Panc1 (cell line): ENCODE results near the gene MIOX. TPM values are rescaled to one million over a fixed set of nuclear protein-coding genes. Genes with fewer than 3 reads are reported as not detected.

Experiments used
- ATAC-seq: fragments of 200-7000 bp; cut with Tn5 transposase; 2 replicates; pipeline ENCODE4 v1.9.1; 2020; ENCODE audit warnings: mild to moderate bottlenecking, moderate library complexity
- BruUV-seq: library from RNA; stranded (reverse); fragments of 400-500 nt; replicated peaks from 2 replicates; lab custom pipeline; 2021; lab: Mats Ljungman, UMichigan
- CTCF ChIA-PET: fragments of 300-600 bp; sonication (Branson Sonifier 250); formaldehyde crosslinking; loops from one replicate; lab custom pipeline; 2022; ENCODE audit warnings: antibody characterized with exemption; lab: Charles Lee
- POLR2A ChIA-PET: fragments of 300-600 bp; sonication (Branson Sonifier 250); formaldehyde crosslinking; loops from one replicate; lab custom pipeline; 2022; ENCODE audit warnings: antibody characterized with exemption; lab: Charles Lee
- DNase-seq: peaks from one replicate; pipeline ENCODE4 v3.0.0-alpha.2; 2010; ENCODE audit warnings: low read depth, low spot score
- H3K27ac ChIP-seq: 2 replicates; pipeline ENCODE4 v1.5.1; 2011; ENCODE audit warnings: mild to moderate bottlenecking, low read length, inconsistent platforms
- H3K27me3 ChIP-seq: fragments of 200-500 bp; sonication (Bioruptor generic); 2 replicates; pipeline ENCODE4 v1.6.0; 2014; ENCODE audit warnings: low read length, inconsistent platforms; ENCODE audit not compliant: control insufficient read depth, insufficient read depth
- H3K36me3 ChIP-seq: fragments of 200-500 bp; sonication (Bioruptor generic); 2 replicates; pipeline ENCODE4 v1.5.1; 2014; ENCODE audit warnings: inconsistent platforms, mild to moderate bottlenecking, low read length, moderate library complexity; ENCODE audit not compliant: control insufficient read depth, insufficient read depth
- H3K4me1 ChIP-seq: 2 replicates; pipeline ENCODE4 v1.5.1; 2011; ENCODE audit warnings: inconsistent platforms, mild to moderate bottlenecking, low read length, moderate library complexity; ENCODE audit not compliant: control insufficient read depth, insufficient read depth
- H3K4me3 ChIP-seq, 2 experiments: 2 replicates each; pipeline ENCODE4 v1.5.1; 2011 to 2012; ENCODE audit warnings: low read depth in 2 of 2, low read length in 2 of 2, mild to moderate bottlenecking in 2 of 2, inconsistent platforms in 1 of 2, moderate library complexity in 1 of 2
- H3K9me3 ChIP-seq: fragments of 200-500 bp; sonication (Bioruptor generic); 2 replicates; pipeline ENCODE4 v1.5.1; 2014; ENCODE audit warnings: low read depth, mild to moderate bottlenecking, inconsistent platforms, low read length, moderate library complexity; ENCODE audit not compliant: control insufficient read depth, insufficient read depth
- POLR2AphosphoS5 ChIP-seq: IDR thresholded peaks from 2 replicates; pipeline ENCODE4 v1.6.1; 2012; ENCODE audit warnings: mild to moderate bottlenecking, low read depth, low read length, moderate library complexity
- SIN3A ChIP-seq: IDR thresholded peaks from 2 replicates; pipeline ENCODE4 v1.6.1; 2012; ENCODE audit warnings: low read depth, mild to moderate bottlenecking, low read length, moderate library complexity, borderline replicate concordance; ENCODE audit not compliant: insufficient read depth
- TCF7L2 ChIP-seq: IDR thresholded peaks from 2 replicates; pipeline ENCODE4 v1.6.1; 2011; ENCODE audit warnings: mild to moderate bottlenecking, low read depth, low read length, inconsistent platforms
- in situ Hi-C: cut with HindIII; loops from 2 replicates; pipeline ENCODE4 v1.10.0; 2016; ENCODE audit warnings: low sequenced_read_pairs, low pct_unique_long_range_greater_than_20kb
- intact Hi-C: fragments of 100-400 bp; cut with micrococcal nuclease; formaldehyde crosslinking; loops from one replicate; pipeline ENCODE4 v1.10.0; 2022; ENCODE audit not compliant: unreplicated experiment
- total RNA-seq: library from RNA; stranded (reverse); gene quantifications from one replicate; pipeline ENCODE4 v1.2.1, GENCODE V29; 2021; ENCODE audit not compliant: unreplicated experiment
- TF ChIP-seq, protein P1 (sequence below), 2 experiments: IDR thresholded peaks; 2 replicates each; pipeline ENCODE4 v1.6.1; 2011 to 2012; ENCODE audit warnings: low read depth in 2 of 2, control low read depth in 1 of 2, low read length in 1 of 2, mild to moderate bottlenecking in 1 of 2, moderate library complexity in 1 of 2; ENCODE audit not compliant: insufficient read depth in 1 of 2
- TF ChIP-seq, protein P2 (sequence below): fragments of 450-650 bp; IDR thresholded peaks from 2 replicates; pipeline ENCODE4 v1.5.1; 2017; ENCODE audit warnings: mild to moderate bottlenecking

Gene MIOX
- total RNA-seq, 1 experiment from 2014 or later = 0.23 TPM

DNA sequence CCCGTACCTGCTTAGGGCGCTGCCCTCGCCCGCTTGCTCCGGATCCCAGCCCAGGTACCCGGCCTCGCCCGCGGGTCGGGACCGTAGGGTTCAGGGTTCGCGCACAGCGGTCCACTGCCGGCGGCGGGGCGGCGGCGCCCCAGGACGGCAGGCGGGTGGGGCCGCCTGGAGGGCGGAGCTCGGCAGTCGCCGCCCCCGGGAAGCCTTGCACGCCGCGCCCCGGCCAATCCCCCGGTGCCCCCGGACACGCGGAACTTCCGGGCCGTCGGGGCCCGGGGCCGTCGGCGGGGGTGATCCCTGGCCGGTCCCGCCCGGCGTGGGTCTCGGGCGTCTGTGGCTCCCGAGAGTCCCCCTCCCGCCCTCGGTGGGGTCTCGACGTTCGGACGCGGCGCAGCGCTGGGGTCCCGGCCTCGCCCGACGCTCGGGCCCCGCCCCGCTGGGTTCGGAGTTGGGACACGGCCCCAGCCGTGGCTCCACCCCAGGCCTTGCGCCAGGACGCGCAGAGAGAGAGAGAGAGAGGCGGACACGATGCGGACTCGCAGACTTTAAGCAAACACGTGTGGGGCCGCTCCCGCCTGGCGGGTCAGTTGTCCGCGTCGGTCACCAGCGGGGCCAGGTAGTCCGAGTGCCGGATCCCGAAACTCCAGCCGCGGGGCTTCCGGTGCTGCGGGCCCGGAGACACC lies 43.4 kb downstream of the MIOX start, which contains the start of gene TYMP:
Gene TYMP, minus strand, starts transcription at position 116 of the 683 bp plus-strand sequence. CDS start 303 bp downstream, outside the sequence.
- H3K36me3 ChIP-seq = no peaks in the 10 kb centered on the region; the same call in 1 of the 2 replicates
- ChIA-PET POLR2A (no interaction called here), CTCF (no interaction called here)
- in situ Hi-C loops = no loop called here
- peaks cover 7% of the 10 kb centered on the region for H3K4me1 ChIP-seq
- H3K27me3 ChIP-seq = no peaks in the 10 kb centered on the region
- TF ChIP-seq SIN3A (no peak; the same call in 1 of the 2 replicates), POLR2AphosphoS5 (peak; percentile 24), TCF7L2 (no peak)
- TF ChIP-seq, protein P1, sequence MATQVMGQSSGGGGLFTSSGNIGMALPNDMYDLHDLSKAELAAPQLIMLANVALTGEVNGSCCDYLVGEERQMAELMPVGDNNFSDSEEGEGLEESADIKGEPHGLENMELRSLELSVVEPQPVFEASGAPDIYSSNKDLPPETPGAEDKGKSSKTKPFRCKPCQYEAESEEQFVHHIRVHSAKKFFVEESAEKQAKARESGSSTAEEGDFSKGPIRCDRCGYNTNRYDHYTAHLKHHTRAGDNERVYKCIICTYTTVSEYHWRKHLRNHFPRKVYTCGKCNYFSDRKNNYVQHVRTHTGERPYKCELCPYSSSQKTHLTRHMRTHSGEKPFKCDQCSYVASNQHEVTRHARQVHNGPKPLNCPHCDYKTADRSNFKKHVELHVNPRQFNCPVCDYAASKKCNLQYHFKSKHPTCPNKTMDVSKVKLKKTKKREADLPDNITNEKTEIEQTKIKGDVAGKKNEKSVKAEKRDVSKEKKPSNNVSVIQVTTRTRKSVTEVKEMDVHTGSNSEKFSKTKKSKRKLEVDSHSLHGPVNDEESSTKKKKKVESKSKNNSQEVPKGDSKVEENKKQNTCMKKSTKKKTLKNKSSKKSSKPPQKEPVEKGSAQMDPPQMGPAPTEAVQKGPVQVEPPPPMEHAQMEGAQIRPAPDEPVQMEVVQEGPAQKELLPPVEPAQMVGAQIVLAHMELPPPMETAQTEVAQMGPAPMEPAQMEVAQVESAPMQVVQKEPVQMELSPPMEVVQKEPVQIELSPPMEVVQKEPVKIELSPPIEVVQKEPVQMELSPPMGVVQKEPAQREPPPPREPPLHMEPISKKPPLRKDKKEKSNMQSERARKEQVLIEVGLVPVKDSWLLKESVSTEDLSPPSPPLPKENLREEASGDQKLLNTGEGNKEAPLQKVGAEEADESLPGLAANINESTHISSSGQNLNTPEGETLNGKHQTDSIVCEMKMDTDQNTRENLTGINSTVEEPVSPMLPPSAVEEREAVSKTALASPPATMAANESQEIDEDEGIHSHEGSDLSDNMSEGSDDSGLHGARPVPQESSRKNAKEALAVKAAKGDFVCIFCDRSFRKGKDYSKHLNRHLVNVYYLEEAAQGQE (IDR thresholded peaks at IDR 0.05; ENCODE audit: insufficient read depth in 1 of 2, low read depth in 2 of 2, low read length in 1 of 2) = peak in 1 of 2 experiments; percentile 52; a peak in 2 of 4 replicates
- DNase-seq (no peak), ATAC-seq (peak; percentile 51)
- no peaks in the 10 kb centered on the region for H3K9me3 ChIP-seq
- intact Hi-C loops = no loop called here
- no TSS peak for BruUV-seq
- peak within 1 kb of the TSS; percentile 91 for H3K27ac ChIP-seq
- H3K4me3 ChIP-seq = peak within 1 kb of the TSS; percentile 56 to 79

DNA sequence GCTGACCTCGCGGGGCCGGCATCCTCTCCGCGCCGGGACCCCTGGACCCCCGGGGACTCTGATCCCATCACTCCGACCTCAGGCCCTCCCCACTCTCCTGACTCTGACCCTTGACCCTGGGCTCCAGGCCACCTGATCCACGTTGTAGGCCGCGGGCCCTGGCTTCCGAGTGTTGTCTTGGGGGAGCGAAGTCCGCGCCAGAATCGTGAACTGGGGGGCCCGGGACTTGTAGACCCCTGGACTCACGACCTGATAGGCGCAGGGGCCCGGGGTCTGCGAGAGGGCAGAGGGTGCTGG lies 43.9 kb downstream of the MIOX start:
- H3K4me3 ChIP-seq = peak overlapping the region; percentile 56 to 79
- H3K27me3 ChIP-seq = no peaks in the 10 kb centered on the region
- ChIA-PET POLR2A (no interaction called here), CTCF (no interaction called here)
- in situ Hi-C loops = no loop called here
- peaks cover 7% of the 10 kb centered on the region for H3K4me1 ChIP-seq
- DNase-seq (no peak), ATAC-seq (no peak)
- H3K36me3 ChIP-seq = no peaks in the 10 kb centered on the region; the same call in 1 of the 2 replicates
- intact Hi-C loops = no loop called here
- TF ChIP-seq POLR2AphosphoS5 = no peak
- TF ChIP-seq, protein P2, sequence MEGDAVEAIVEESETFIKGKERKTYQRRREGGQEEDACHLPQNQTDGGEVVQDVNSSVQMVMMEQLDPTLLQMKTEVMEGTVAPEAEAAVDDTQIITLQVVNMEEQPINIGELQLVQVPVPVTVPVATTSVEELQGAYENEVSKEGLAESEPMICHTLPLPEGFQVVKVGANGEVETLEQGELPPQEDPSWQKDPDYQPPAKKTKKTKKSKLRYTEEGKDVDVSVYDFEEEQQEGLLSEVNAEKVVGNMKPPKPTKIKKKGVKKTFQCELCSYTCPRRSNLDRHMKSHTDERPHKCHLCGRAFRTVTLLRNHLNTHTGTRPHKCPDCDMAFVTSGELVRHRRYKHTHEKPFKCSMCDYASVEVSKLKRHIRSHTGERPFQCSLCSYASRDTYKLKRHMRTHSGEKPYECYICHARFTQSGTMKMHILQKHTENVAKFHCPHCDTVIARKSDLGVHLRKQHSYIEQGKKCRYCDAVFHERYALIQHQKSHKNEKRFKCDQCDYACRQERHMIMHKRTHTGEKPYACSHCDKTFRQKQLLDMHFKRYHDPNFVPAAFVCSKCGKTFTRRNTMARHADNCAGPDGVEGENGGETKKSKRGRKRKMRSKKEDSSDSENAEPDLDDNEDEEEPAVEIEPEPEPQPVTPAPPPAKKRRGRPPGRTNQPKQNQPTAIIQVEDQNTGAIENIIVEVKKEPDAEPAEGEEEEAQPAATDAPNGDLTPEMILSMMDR = no peak
- no peak for TF ChIP-seq TCF7L2
- TF ChIP-seq, protein P1 (IDR thresholded peaks at IDR 0.05; ENCODE audit: insufficient read depth in 1 of 2, low read depth in 2 of 2, low read length in 1 of 2) = no peak
- no peak for TF ChIP-seq SIN3A
- BruUV-seq = no TSS peak
- H3K27ac ChIP-seq = peak overlapping the region; percentile 91
- H3K9me3 ChIP-seq = no peaks in the 10 kb centered on the region
